ENCODE results near the gene SUPT3H.

GRCh38 chr6:45302832-45303231 lies 74.9 kb downstream of the SUPT3H start:
- TF ChIP-seq CTCF (conservative IDR thresholded peaks at IDR 0.05 in 1 of 2, IDR thresholded peaks at IDR 0.05 in 1 of 2; ENCODE audit: extremely low read depth in 1 of 2, insufficient read depth in 1 of 2, low read depth in 1 of 2, low read length in 2 of 2) (no peak), EZH2 (IDR thresholded peaks at IDR 0.05; ENCODE audit: borderline replicate concordance, low read length) (no peak)

All from mammary epithelial cell (primary cell).